ENCODE results near the gene ZNF518A.

DNA sequence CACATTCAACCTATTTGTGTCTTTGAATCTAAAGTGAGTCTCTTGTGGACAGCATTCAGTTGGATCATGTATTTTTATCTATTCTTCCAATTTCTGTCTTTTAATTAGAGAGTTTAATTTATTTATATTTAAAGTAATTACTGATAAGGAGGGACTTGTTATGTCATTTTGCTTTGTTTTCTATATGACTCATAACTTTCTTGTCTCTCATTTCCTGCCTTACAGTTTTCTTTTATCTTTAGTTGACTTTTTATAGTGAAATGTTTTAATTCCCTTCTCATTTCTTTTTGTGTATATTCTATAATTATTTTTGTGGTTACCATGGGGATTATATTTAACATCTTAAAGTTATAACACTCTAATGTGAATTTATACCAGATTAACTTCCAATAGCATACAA is 7.3 kb upstream of the ZNF518A start:
- TF ChIP-seq, protein P1, sequence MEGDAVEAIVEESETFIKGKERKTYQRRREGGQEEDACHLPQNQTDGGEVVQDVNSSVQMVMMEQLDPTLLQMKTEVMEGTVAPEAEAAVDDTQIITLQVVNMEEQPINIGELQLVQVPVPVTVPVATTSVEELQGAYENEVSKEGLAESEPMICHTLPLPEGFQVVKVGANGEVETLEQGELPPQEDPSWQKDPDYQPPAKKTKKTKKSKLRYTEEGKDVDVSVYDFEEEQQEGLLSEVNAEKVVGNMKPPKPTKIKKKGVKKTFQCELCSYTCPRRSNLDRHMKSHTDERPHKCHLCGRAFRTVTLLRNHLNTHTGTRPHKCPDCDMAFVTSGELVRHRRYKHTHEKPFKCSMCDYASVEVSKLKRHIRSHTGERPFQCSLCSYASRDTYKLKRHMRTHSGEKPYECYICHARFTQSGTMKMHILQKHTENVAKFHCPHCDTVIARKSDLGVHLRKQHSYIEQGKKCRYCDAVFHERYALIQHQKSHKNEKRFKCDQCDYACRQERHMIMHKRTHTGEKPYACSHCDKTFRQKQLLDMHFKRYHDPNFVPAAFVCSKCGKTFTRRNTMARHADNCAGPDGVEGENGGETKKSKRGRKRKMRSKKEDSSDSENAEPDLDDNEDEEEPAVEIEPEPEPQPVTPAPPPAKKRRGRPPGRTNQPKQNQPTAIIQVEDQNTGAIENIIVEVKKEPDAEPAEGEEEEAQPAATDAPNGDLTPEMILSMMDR (conservative IDR thresholded peaks at IDR 0.05; ENCODE audit: low read depth, low read length): no peak
- no peak for TF ChIP-seq EZH2 (IDR thresholded peaks at IDR 0.05; ENCODE audit: borderline replicate concordance, low read depth, low read length, poor library complexity, severe bottlenecking)
